ENCODE results near the gene SPEG.
A peak's percentile ranks its signal among the peaks of the same experiment; 100 is the strongest.
"Not testable (repeated sequence)": the region's sequence is repeated elsewhere in the genome, so short reads cannot be mapped to it uniquely, and the experiment has no call there.

The SPEG gene

DNA sequence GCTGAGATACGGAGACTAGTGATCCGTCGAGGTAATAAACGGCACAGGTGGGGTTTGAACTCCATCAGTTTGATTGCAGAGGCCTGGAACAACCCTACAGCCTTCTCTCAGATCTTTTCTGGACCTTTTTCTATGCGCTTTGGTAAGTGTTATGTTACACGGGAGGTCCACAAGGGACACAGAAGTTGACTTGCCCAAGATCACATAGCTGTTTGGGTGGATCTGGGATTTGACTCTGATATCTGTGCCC is 45.8 kb upstream of the SPEG start:
- Histone ChIP-seq H3K4ac (ENCODE audit: low read length) (no peak overlapping the region), H3K4me3 (ENCODE audit: low read length in 2 of 2) (peak overlapping the region; percentile 41 to 84), H3K18ac (ENCODE audit: low read length) (no peak overlapping the region), H3K4me2 (ENCODE audit: insufficient read depth, low read length, poor library complexity, severe bottlenecking) (peak overlapping the region; percentile 69), H3K23ac (ENCODE audit: low read depth, low read length, poor library complexity) (no peak overlapping the region), H3K9ac (ENCODE audit: low read depth, low read length, poor library complexity) (no peak overlapping the region), H4K8ac (ENCODE audit: low read depth, low read length) (no peak overlapping the region), H4K91ac (ENCODE audit: low read depth, low read length, poor library complexity) (no peak overlapping the region), H2BK15ac (ENCODE audit: low read length) (no peak overlapping the region), H3K9me3 (replicated peaks in 1 of 2; ENCODE audit: control insufficient read depth in 2 of 2, insufficient read depth in 1 of 2, low read depth in 1 of 2, low read length in 2 of 2) (no peaks in the 10 kb centered on the region), H3K27ac (replicated peaks; ENCODE audit: low read length) (peak overlapping the region; percentile 17), H3K79me1 (ENCODE audit: low read depth, low read length) (no peaks in the 10 kb centered on the region), H3K36me3 (replicated peaks in 1 of 2; ENCODE audit: control insufficient read depth in 2 of 2, insufficient read depth in 2 of 2, low read length in 2 of 2) (peaks cover 12 to 25% of the 10 kb centered on the region in 2 donors), H3K27me3 (ENCODE audit: control insufficient read depth in 3 of 3, insufficient read depth in 3 of 3, low read depth in 1 of 3, low read length in 3 of 3) (peaks cover 0 to 3% (median 0%) of the 10 kb centered on the region in 3 experiments), H2BK12ac (ENCODE audit: low read length) (no peak overlapping the region), H2AK5ac (ENCODE audit: low read depth, low read length) (no peak overlapping the region), H2BK120ac (ENCODE audit: low read depth, low read length) (no peak overlapping the region), H3K14ac (ENCODE audit: low read length) (no peak overlapping the region), H2BK5ac (ENCODE audit: low read length) (no peak overlapping the region), H3K4me1 (ENCODE audit: control insufficient read depth in 2 of 2, insufficient read depth in 1 of 2, low read depth in 1 of 2, low read length in 2 of 2) (peaks cover 5 to 8% of the 10 kb centered on the region in 2 donors), H2AFZ (ENCODE audit: low read length) (peak overlapping the region; percentile 95)
- DNase-seq (ENCODE audit: low spot score), result no peak
- no CpG with 5 or more reads among the region's 6 CpGs for whole genome bisulfite sequencing, 2 donors (ENCODE audit: extremely low coverage in 2 of 2, insufficient read length in 2 of 2, insufficient replicate concordance in 1 of 2)

DNA sequence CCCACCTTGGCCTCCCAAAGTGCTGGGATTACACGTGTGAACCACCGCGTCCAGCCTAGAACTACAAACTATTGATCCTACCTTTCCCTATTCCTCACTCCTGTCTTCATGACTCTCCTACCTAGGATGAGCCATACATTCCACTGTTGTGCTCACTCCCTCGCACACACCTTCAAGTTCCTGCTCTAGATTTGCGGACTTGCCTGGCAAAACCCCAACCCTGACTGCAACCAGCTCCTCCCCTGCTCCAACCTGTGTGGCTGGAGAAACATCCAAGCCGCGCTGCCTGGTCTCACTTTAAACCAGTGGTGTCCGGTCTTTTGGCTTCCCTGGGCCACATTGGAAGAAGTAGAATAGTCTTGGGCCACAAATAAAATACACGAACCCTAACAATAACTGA is 41.9 kb upstream of the SPEG start:
- H3K36me3 ChIP-seq (replicated peaks in 1 of 2; ENCODE audit: control insufficient read depth in 2 of 2, insufficient read depth in 2 of 2, low read length in 2 of 2), result no peaks in the 10 kb centered on the region
- H3K27ac ChIP-seq (replicated peaks; ENCODE audit: low read length), result no peak overlapping the region
- no peak overlapping the region for H2BK15ac ChIP-seq (ENCODE audit: low read length)
- H3K18ac ChIP-seq (ENCODE audit: low read length), result no peak overlapping the region
- no peak overlapping the region for H2AFZ ChIP-seq (ENCODE audit: low read length)
- H3K14ac ChIP-seq (ENCODE audit: low read length), result no peak overlapping the region
- H3K27me3 ChIP-seq (ENCODE audit: control insufficient read depth in 3 of 3, insufficient read depth in 3 of 3, low read depth in 1 of 3, low read length in 3 of 3), result peaks cover 0 to 11% (median 0%) of the 10 kb centered on the region in 3 experiments
- H3K4ac ChIP-seq (ENCODE audit: low read length), result no peak overlapping the region
- no peak overlapping the region for H3K9ac ChIP-seq (ENCODE audit: low read depth, low read length, poor library complexity)
- H2BK12ac ChIP-seq (ENCODE audit: low read length), result no peak overlapping the region
- H2AK5ac ChIP-seq (ENCODE audit: low read depth, low read length), result no peak overlapping the region
- no peaks in the 10 kb centered on the region for H3K79me1 ChIP-seq (ENCODE audit: low read depth, low read length)
- no CpG with 5 or more reads among the region's 9 CpGs for WGBS, 2 donors (ENCODE audit: extremely low coverage in 2 of 2, insufficient read length in 2 of 2, insufficient replicate concordance in 1 of 2)
- no peaks in the 10 kb centered on the region for H3K4me1 ChIP-seq (ENCODE audit: control insufficient read depth in 2 of 2, insufficient read depth in 1 of 2, low read depth in 1 of 2, low read length in 2 of 2)
- H4K8ac ChIP-seq (ENCODE audit: low read depth, low read length), result no peak overlapping the region
- H3K9me3 ChIP-seq (replicated peaks in 1 of 2; ENCODE audit: control insufficient read depth in 2 of 2, insufficient read depth in 1 of 2, low read depth in 1 of 2, low read length in 2 of 2), result no peaks in the 10 kb centered on the region
- no peak overlapping the region for H2BK120ac ChIP-seq (ENCODE audit: low read depth, low read length)
- DNase-seq (ENCODE audit: low spot score), result no peak
- H3K23ac ChIP-seq (ENCODE audit: low read depth, low read length, poor library complexity), result no peak overlapping the region
- no peak overlapping the region for H2BK5ac ChIP-seq (ENCODE audit: low read length)
- H3K4me2 ChIP-seq (ENCODE audit: insufficient read depth, low read length, poor library complexity, severe bottlenecking), result no peak overlapping the region
- H4K91ac ChIP-seq (ENCODE audit: low read depth, low read length, poor library complexity), result no peak overlapping the region
- H3K4me3 ChIP-seq (ENCODE audit: low read length in 2 of 2), result no peak overlapping the region

DNA sequence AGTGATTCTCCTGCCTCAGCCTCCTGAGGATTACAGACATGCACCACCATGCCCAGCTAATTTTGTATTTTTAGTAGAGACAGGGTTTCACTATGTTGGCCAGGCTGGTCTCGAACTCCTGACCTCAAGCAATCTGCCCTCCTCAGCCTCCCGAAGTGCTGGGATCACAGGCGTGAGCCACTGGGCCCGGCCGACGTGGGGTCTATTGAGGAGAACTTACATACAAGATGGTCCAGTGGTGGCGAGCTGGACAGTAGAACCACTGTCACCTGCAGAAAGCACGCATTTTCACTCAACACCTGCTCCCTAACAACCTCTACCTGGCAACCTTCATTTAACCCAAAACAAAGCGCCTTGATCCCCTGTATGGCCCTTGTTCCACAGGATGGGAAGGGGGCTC is 39.6 kb upstream of the SPEG start:
- not testable (repeated sequence) for H3K9ac ChIP-seq (ENCODE audit: low read depth, low read length, poor library complexity); H3K23ac ChIP-seq (ENCODE audit: low read depth, low read length, poor library complexity); H2BK120ac ChIP-seq (ENCODE audit: low read depth, low read length); H2BK5ac ChIP-seq (ENCODE audit: low read length); DNase-seq (ENCODE audit: low spot score); H2BK12ac ChIP-seq (ENCODE audit: low read length); H4K8ac ChIP-seq (ENCODE audit: low read depth, low read length); H3K9me3 ChIP-seq (replicated peaks in 1 of 2; ENCODE audit: control insufficient read depth in 2 of 2, insufficient read depth in 1 of 2, low read depth in 1 of 2, low read length in 2 of 2); H3K27ac ChIP-seq (replicated peaks; ENCODE audit: low read length); H3K36me3 ChIP-seq (replicated peaks in 1 of 2; ENCODE audit: control insufficient read depth in 2 of 2, insufficient read depth in 2 of 2, low read length in 2 of 2); H2BK15ac ChIP-seq (ENCODE audit: low read length); H3K79me1 ChIP-seq (ENCODE audit: low read depth, low read length); H2AFZ ChIP-seq (ENCODE audit: low read length); H3K4me1 ChIP-seq (ENCODE audit: control insufficient read depth in 2 of 2, insufficient read depth in 1 of 2, low read depth in 1 of 2, low read length in 2 of 2); H2AK5ac ChIP-seq (ENCODE audit: low read depth, low read length); H3K14ac ChIP-seq (ENCODE audit: low read length); H3K4ac ChIP-seq (ENCODE audit: low read length); H3K18ac ChIP-seq (ENCODE audit: low read length); H3K4me3 ChIP-seq (ENCODE audit: low read length in 2 of 2); H4K91ac ChIP-seq (ENCODE audit: low read depth, low read length, poor library complexity); H3K4me2 ChIP-seq (ENCODE audit: insufficient read depth, low read length, poor library complexity, severe bottlenecking)
- WGBS, 2 donors (ENCODE audit: extremely low coverage in 2 of 2, insufficient read length in 2 of 2, insufficient replicate concordance in 1 of 2), result no CpG with 5 or more reads among the region's 9 CpGs
- peaks cover 0 to 14% (median 0%) of the 10 kb centered on the region in 3 experiments for H3K27me3 ChIP-seq (ENCODE audit: control insufficient read depth in 3 of 3, insufficient read depth in 3 of 3, low read depth in 1 of 3, low read length in 3 of 3)

DNA sequence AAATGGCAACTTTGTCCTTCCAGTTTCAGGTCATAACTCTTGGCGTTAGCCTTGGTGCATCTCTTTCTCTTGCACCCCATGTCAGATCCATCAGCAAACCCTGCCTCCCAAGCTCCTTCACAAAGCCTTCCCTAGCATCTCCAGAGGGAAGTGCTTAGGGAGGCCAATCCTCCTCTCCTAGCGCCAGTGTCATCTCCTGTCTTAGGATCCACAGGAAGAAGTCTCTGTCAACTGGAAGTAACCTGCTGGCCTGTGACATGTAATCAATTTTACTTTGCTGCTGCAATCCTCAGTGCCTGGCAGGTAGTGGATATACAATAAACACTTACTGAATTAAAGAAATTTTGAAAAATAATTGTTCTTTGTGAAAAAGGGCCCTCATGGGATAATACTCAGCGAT is 39.0 kb upstream of the SPEG start:
- no peak overlapping the region for H2BK5ac ChIP-seq (ENCODE audit: low read length)
- peaks cover 0 to 19% (median 0%) of the 10 kb centered on the region in 3 experiments for H3K27me3 ChIP-seq (ENCODE audit: control insufficient read depth in 3 of 3, insufficient read depth in 3 of 3, low read depth in 1 of 3, low read length in 3 of 3)
- H4K8ac ChIP-seq (ENCODE audit: low read depth, low read length), result no peak overlapping the region
- H3K36me3 ChIP-seq (replicated peaks in 1 of 2; ENCODE audit: control insufficient read depth in 2 of 2, insufficient read depth in 2 of 2, low read length in 2 of 2), result no peaks in the 10 kb centered on the region
- H3K4me3 ChIP-seq (ENCODE audit: low read length in 2 of 2), result no peak overlapping the region
- no peak overlapping the region for H2BK12ac ChIP-seq (ENCODE audit: low read length)
- H3K27ac ChIP-seq (replicated peaks; ENCODE audit: low read length), result no peak overlapping the region
- H2AK5ac ChIP-seq (ENCODE audit: low read depth, low read length), result no peak overlapping the region
- no peak overlapping the region for H3K9ac ChIP-seq (ENCODE audit: low read depth, low read length, poor library complexity)
- no CpG with 5 or more reads among the region's 3 CpGs for WGBS, 2 donors (ENCODE audit: extremely low coverage in 2 of 2, insufficient read length in 2 of 2, insufficient replicate concordance in 1 of 2)
- H3K4me2 ChIP-seq (ENCODE audit: insufficient read depth, low read length, poor library complexity, severe bottlenecking), result no peak overlapping the region
- no peak overlapping the region for H2BK120ac ChIP-seq (ENCODE audit: low read depth, low read length)
- H3K4ac ChIP-seq (ENCODE audit: low read length), result no peak overlapping the region
- H3K9me3 ChIP-seq (replicated peaks in 1 of 2; ENCODE audit: control insufficient read depth in 2 of 2, insufficient read depth in 1 of 2, low read depth in 1 of 2, low read length in 2 of 2), result no peaks in the 10 kb centered on the region
- H3K14ac ChIP-seq (ENCODE audit: low read length), result no peak overlapping the region
- peaks cover 0 to 2% of the 10 kb centered on the region in 2 donors for H3K4me1 ChIP-seq (ENCODE audit: control insufficient read depth in 2 of 2, insufficient read depth in 1 of 2, low read depth in 1 of 2, low read length in 2 of 2)
- no peaks in the 10 kb centered on the region for H3K79me1 ChIP-seq (ENCODE audit: low read depth, low read length)
- H3K23ac ChIP-seq (ENCODE audit: low read depth, low read length, poor library complexity), result no peak overlapping the region
- no peak overlapping the region for H3K18ac ChIP-seq (ENCODE audit: low read length)
- no peak overlapping the region for H4K91ac ChIP-seq (ENCODE audit: low read depth, low read length, poor library complexity)
- H2AFZ ChIP-seq (ENCODE audit: low read length), result no peak overlapping the region
- no peak overlapping the region for H2BK15ac ChIP-seq (ENCODE audit: low read length)
- DNase-seq (ENCODE audit: low spot score), result no peak
